Chondrocyte (in vitro differentiated cells): Measurements from ENCODE around the gene SEMA6C. TPM values are rescaled to one million over a fixed set of nuclear protein-coding genes. Genes with fewer than 3 reads are reported as not detected.
"Not testable (repeated sequence)": the region's sequence is repeated elsewhere in the genome, so short reads cannot be mapped to it uniquely, and the experiment has no call there.

Source experiments
- DNase-seq: peaks from one replicate; pipeline ENCODE4 v3.0.0; 2021; ENCODE audit warnings: mixed read lengths, low spot score
- H3K27ac Mint-ChIP-seq: one replicate; pipeline ENCODE4 v1.8.0; 2021; ENCODE audit warnings: mild to moderate bottlenecking, moderate library complexity, mixed read lengths; ENCODE audit not compliant: unreplicated experiment
- H3K27me3 Mint-ChIP-seq: 2 replicates; pipeline ENCODE4 v1.8.0; 2021; ENCODE audit warnings: low read depth, mixed read lengths
- H3K36me3 Mint-ChIP-seq: 2 replicates; pipeline ENCODE4 v1.8.0; 2021; ENCODE audit warnings: low read depth, mixed read lengths
- H3K4me1 Mint-ChIP-seq: 2 replicates; pipeline ENCODE4 v1.8.0; 2021; ENCODE audit warnings: low read depth, mild to moderate bottlenecking, mixed read lengths
- H3K4me3 Mint-ChIP-seq: one replicate; pipeline ENCODE4 v1.8.0; 2021; ENCODE audit warnings: mild to moderate bottlenecking, moderate library complexity, mixed read lengths; ENCODE audit not compliant: unreplicated experiment
- H3K9me3 Mint-ChIP-seq: 2 replicates; pipeline ENCODE4 v1.8.0; 2021; ENCODE audit warnings: low read depth, mixed read lengths
- total RNA-seq: library from RNA; stranded (reverse); gene quantifications from 3 replicates; pipeline ENCODE4 v1.2.1, GENCODE V29; 2021
- TF ChIP-seq, protein P1 (sequence below): fragments of 200-600 bp; sonication (generic); IDR thresholded peaks from 2 replicates; pipeline ENCODE4 v1.5.0; 2021; ENCODE audit warnings: antibody characterized with exemption, mild to moderate bottlenecking, moderate library complexity

Gene SEMA6C
- total RNA-seq, 1 donor from 2014 or later, result 7.0 TPM

DNA sequence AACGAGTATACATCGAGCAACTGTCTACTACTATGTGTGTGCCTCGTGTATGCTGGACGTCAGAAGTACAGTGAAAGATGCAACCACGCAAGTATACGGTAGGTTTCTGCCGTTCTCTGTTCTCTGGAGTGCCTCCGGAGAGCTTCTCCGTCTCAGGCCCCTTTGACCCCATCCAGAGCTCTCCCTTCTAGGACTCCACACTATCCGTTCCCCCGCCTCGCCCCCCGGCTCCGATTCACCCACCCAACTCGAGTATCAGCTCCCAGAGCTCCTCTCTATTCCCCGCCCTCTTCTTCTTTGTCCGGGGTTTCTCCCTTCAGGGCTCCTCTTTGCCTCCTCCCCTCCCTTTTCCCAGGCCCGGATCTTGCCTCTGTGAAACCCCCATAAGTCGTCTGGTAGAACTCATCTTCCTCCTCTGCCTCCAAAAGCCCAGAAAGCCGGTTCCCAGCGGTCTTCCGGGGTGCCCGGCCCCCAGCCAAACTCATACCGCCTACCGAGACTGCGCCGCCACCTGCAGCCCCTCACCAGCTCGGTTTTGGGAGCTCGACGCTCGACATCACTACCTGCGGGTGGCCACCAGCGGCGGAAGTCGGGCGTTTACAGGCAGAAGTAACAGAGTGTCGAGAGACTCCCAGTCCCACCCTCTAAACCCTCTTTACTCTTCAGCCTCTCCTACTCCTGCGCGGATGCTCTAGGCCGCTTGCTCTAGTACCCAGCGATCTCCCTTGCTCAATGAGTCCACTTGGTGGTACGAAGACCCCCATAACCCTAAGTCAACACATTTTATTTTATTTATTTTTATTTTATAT, 43.4 kb upstream of the SEMA6C start, which contains the start of gene VPS72:
Gene VPS72 (minus strand): TSS at position 561 of the 809 bp plus-strand sequence. CDS start 76 bp downstream, at position 485.
- Mint-ChIP-seq H3K36me3 (peaks cover 5% of the 10 kb centered on the region), H3K27me3 (no peaks in the 10 kb centered on the region), H3K4me3 (peak within 1 kb of the TSS; percentile 99), H3K4me1 (peaks cover 29% of the 10 kb centered on the region), H3K9me3 (no peaks in the 10 kb centered on the region), H3K27ac (peak within 1 kb of the TSS; percentile 100)
- TF ChIP-seq, protein P1, sequence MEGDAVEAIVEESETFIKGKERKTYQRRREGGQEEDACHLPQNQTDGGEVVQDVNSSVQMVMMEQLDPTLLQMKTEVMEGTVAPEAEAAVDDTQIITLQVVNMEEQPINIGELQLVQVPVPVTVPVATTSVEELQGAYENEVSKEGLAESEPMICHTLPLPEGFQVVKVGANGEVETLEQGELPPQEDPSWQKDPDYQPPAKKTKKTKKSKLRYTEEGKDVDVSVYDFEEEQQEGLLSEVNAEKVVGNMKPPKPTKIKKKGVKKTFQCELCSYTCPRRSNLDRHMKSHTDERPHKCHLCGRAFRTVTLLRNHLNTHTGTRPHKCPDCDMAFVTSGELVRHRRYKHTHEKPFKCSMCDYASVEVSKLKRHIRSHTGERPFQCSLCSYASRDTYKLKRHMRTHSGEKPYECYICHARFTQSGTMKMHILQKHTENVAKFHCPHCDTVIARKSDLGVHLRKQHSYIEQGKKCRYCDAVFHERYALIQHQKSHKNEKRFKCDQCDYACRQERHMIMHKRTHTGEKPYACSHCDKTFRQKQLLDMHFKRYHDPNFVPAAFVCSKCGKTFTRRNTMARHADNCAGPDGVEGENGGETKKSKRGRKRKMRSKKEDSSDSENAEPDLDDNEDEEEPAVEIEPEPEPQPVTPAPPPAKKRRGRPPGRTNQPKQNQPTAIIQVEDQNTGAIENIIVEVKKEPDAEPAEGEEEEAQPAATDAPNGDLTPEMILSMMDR, result peak; percentile 34
- DNase-seq, result peak; percentile 96

DNA sequence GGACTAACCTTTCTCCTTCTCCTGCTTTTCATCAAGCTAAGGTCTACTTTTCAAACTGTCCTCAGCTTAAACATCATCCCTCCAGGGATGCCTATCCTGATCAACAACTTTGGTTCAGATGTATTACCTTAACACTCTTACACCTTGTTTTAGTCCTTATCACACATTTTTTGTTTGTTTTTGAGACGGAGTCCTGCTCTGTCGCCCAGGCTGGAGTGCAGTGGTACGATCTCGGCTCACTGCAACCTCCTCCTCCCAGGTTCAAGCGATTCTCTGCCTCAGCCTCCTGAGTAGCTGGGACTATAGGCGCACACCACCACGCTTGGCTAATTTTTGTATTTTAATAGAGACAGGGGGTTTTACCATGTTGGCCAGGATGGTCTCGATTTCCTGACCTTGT, 42.2 kb upstream of the SEMA6C start:
- Mint-ChIP-seq H3K4me1 (peaks cover 29% of the 10 kb centered on the region), H3K27ac (peak overlapping the region; percentile 54), H3K4me3 (peak overlapping the region; percentile 99), H3K36me3 (peaks cover 11% of the 10 kb centered on the region)
- DNase-seq, H3K9me3 Mint-ChIP-seq, H3K27me3 Mint-ChIP-seq: not testable (repeated sequence)

DNA sequence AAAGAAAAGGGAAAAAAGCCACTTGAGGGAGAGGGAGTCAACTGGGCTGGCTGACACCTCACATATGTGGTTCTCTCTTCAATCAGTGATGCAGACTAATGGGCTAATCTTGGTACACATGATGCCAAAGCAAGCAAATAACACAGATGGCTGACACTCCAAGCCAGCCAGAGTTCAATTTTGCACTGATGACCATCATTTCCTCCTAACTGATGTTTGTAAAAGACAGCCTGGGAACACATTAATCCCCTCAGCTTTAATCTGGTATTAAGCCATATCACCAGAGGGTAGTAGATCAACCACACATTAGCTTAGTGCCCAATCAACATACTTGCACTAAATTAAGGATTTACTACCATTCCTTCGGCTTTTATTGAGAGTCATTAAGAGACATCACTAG, 40.8 kb upstream of the SEMA6C start:
- Mint-ChIP-seq H3K9me3 (no peaks in the 10 kb centered on the region), H3K4me1 (peaks cover 29% of the 10 kb centered on the region), H3K27ac (no peak overlapping the region), H3K4me3 (no peak overlapping the region), H3K27me3 (no peaks in the 10 kb centered on the region), H3K36me3 (peaks cover 20% of the 10 kb centered on the region)
- no peak for DNase-seq
- TF ChIP-seq, protein P1, result no peak

DNA sequence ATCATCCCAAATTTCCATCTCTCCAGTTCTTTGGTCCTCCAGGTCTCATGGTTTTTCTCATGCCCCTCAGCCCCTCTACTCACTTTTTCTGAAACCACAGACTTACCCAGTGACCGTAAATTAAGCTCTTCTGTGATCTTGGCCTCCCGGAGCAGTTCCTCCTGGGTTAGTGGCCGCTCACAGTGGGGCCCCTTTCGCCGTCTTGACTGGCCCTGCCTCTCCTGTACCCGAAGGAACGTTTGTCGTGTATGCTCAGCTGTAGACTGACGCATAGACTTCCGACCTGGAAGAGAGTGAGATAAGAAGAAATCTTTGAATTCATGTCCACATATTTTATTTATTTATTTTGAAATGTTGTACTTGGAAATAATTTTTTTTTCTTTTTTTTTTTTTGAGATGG, 37.8 kb upstream of the SEMA6C start:
- H3K36me3 Mint-ChIP-seq, result peaks cover 36% of the 10 kb centered on the region
- DNase-seq, result no peak
- no peaks in the 10 kb centered on the region for H3K27me3 Mint-ChIP-seq
- TF ChIP-seq, protein P1, result no peak
- no peaks in the 10 kb centered on the region for H3K9me3 Mint-ChIP-seq
- H3K4me1 Mint-ChIP-seq, result peaks cover 14% of the 10 kb centered on the region
- no peak overlapping the region for H3K4me3 Mint-ChIP-seq
- no peak overlapping the region for H3K27ac Mint-ChIP-seq

DNA sequence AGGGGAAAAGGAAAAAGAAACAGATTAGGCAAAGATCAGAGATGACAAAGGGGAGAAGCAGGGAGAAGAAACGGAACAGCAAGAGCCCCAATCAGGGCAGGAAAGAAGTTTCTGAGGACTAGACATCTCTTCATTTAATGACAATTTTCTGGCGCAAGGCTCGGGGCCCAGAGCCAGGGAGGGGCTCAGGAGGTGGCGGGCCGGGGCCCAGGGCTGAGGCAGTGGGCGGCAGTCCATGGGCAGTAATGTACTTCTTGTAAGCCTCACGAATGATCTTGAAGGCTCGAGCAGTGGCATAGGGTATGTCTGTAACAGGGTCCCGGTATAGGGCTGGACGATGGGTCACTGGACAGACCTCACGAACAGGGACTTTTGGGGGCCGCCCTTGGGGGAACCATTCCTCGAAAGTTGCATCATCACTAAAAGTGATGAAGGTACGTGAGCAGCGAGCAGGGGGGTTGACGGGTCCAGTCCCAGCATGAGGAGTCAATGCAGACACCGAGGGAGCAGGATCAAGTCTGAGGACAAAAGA, 30.1 kb upstream of the SEMA6C start:
- H3K27ac Mint-ChIP-seq, result no peak overlapping the region
- TF ChIP-seq, protein P1, result no peak
- H3K4me3 Mint-ChIP-seq, result no peak overlapping the region
- peaks cover 26% of the 10 kb centered on the region for H3K36me3 Mint-ChIP-seq
- H3K9me3 Mint-ChIP-seq, result no peaks in the 10 kb centered on the region
- no peaks in the 10 kb centered on the region for H3K4me1 Mint-ChIP-seq
- H3K27me3 Mint-ChIP-seq, result no peaks in the 10 kb centered on the region
- no peak for DNase-seq
